ENCODE data around the gene NUDCD3. TPM values are rescaled to one million over a fixed set of nuclear protein-coding genes. Genes with fewer than 3 reads are reported as not detected.

The NUDCD3 gene
- total RNA-seq, 4 donors from 2014 or later, result 29.7 to 66.7 (median 40.0) TPM

DNA sequence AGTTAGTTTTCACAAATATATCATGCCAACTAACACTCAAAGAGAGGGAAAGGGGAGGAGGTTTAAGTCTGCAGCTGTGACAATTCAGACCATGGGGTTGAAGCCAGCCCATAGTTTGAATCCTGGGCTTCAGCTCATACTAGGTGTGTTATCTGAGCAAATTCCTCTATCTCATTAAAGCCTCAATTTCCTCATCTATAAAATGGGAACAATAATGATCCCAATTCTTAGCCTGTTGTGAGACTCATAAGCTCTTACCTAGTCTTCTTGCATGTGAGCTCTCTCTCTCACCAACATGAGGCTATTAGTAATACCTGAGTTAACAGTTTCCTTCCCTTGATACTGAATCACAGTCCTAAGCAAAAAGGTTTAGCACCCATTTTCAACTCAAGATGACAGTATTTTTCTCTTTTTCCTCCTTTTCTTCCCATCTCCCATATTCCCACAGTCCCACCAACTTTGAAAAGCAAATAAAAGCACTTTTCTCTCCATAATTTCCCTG is 49.8 kb downstream of the NUDCD3 start:
- TF ChIP-seq, protein P1, sequence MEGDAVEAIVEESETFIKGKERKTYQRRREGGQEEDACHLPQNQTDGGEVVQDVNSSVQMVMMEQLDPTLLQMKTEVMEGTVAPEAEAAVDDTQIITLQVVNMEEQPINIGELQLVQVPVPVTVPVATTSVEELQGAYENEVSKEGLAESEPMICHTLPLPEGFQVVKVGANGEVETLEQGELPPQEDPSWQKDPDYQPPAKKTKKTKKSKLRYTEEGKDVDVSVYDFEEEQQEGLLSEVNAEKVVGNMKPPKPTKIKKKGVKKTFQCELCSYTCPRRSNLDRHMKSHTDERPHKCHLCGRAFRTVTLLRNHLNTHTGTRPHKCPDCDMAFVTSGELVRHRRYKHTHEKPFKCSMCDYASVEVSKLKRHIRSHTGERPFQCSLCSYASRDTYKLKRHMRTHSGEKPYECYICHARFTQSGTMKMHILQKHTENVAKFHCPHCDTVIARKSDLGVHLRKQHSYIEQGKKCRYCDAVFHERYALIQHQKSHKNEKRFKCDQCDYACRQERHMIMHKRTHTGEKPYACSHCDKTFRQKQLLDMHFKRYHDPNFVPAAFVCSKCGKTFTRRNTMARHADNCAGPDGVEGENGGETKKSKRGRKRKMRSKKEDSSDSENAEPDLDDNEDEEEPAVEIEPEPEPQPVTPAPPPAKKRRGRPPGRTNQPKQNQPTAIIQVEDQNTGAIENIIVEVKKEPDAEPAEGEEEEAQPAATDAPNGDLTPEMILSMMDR (IDR thresholded peaks at IDR 0.05; ENCODE audit: low read depth), result no peak

DNA sequence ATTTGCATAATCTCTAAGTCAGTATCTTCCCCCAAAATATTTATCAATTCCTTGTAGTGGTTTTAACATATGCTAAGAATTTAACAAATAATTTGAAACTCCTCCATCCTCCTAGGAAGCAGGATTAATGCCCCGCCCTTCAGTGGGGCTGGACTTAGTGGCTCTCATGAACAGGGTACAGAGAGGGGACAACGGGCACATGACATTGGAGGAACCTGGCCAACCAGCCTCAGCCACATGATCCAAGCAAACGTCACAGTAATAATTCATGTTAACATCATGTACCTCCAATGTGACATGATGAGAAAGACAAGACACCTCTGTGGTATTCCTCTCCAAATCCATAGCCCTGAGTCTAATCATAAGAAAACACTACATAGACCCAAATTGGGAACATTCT is 50.5 kb downstream of the NUDCD3 start:
- TF ChIP-seq, protein P1 (IDR thresholded peaks at IDR 0.05; ENCODE audit: low read depth), result no peak

DNA sequence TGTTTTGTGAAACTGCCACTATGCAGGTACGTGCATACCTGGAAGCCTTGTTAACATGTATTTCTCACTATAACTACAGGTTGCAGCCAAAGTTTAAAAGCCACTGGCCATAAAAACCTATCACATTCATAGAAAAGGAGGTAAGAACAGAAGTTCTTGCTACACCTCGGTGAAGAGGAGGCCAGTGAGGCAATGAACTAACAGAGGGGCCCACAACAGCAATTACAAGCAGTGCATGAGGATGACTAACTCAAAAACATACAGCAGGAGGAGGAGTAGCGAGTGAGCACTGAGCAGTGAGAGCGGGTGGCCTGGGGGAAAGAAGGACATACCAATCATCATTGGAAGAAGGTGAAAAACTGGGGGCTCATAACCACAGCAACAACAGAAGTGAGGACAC is 51.6 kb downstream of the NUDCD3 start:
- TF ChIP-seq, protein P1 (IDR thresholded peaks at IDR 0.05; ENCODE audit: low read depth), result no peak

DNA sequence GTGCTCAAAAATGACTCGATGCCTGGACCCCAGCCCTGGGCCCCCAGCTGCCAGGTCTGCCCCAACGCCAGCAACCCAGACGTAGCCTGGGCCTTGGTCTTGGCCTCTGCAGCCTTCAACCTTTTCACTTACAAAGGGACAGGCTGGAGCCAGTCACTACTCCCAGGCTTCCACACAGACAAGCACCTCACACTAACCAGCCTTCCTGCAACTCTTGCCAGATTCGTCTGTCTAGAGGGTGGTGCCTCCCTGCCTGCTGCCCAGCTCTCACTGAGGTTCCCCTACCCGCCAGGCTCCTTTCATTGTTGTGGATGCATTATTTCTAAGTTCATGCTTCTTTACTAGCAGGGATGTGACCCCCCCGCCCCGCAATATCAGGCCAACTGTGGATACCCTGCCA is 56.3 kb downstream of the NUDCD3 start:
- TF ChIP-seq, protein P1 (IDR thresholded peaks at IDR 0.05; ENCODE audit: low read depth), result no peak

DNA sequence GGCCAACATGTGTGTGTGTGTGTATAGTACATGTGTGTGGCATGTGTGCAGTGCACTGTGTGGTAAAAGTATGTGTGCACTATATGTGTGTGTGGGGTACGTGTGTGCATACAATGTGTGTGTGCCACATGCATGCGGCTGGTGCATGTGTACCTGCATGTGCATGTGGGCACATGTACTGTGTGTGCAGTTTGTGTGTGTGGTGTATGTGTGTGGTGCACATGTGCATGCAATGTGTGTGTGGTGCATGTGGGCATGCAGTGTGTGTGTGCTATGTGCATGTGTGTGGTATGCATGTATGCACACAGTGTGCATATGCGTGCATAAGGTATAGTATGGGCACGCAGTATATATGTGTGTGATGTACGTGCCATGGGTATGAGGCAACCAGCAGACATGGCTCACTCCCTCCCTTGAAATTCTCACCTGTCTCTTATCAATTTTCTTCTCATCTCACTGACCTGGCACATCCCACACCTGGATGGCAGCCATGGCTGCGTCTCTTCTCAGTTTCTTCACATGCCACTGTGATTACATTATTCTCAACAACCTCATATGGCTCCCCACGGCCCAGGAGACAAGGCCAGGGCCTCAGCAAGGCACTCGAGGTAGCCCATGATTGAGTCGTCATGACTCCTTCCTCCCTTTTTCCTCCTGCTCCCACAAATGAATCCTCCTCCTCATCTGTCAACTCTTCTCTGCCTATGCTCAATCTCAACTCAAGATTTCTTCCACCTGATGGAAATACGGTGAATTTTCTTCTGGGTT is 57.0 kb downstream of the NUDCD3 start:
- TF ChIP-seq, protein P1 (IDR thresholded peaks at IDR 0.05; ENCODE audit: low read depth), result no peak

DNA sequence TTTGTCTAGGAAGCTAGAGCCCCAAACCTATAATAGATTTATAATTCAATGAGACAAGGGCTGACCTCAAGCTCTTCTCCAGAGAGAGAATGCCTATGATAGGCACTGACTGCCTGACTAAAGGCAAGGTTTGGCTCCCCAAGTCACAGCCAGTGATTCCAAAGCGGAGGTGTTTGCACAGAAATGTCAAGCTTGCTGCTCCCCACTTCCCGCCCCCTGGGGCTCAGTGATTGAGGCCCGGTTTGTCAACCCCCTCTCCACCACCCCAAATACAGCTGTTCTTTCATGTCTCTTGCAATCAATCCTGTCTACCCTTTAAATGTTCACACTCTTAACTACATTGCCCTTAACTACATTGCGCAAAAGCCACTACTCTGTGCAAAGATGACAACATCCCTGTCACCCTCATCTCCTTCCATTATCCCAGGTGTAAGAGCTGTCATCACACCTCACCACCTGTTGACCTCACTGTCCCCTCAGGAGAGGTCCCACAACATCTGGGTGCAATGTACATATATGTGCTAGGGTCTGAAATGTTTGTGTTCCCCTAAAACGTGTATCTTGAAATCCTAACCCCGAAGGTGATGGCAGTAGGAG is 58.0 kb downstream of the NUDCD3 start:
- TF ChIP-seq, protein P1 (IDR thresholded peaks at IDR 0.05; ENCODE audit: low read depth), result no peak

DNA sequence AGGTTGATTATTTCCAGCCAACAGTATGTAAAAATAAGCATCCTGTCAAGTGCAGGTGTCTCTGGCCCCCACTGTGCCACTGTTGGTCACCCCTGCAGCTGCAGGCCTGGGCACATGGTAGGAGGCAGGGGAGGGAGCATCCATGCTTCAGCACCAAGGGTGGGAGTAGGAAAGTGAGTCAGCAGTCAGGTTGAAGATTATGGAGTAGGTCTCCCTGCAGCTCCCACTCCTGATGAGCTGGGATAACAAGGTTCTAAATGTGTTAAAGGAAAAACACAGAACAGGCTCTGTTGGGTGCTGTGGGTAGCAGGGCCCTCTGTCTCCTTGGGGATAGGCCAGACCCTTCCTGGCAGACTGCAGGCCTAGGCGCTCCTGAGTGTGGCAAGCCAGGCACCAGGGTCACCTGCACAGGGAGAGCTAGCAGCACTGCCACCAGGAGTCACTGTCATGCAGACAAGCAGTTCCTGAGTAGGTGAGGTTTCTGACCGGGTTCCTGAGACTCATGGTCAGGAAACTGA is 59.3 kb downstream of the NUDCD3 start:
- TF ChIP-seq, protein P1 (IDR thresholded peaks at IDR 0.05; ENCODE audit: low read depth), result no peak
